GM13977 (cell line): ENCODE measurements around the gene DISC1.

Source experiments
- DNase-seq: peaks from one replicate; pipeline ENCODE4 v3.0.0; 2012; ENCODE audit warnings: low spot score
- CTCF ChIP-seq: IDR thresholded peaks from 2 replicates; pipeline ENCODE4 v1.5.1; 2012; ENCODE audit warnings: mild to moderate bottlenecking, control low read depth; ENCODE audit not compliant: insufficient read depth; ENCODE audit errors: extremely low read depth, missing control alignments
- in situ Hi-C: fragments of 300-500 bp; cut with MboI; formaldehyde crosslinking; loops from one replicate; pipeline ENCODE4 v1.12.0; 2022; ENCODE audit warnings: low sequenced_read_pairs, low pct_unique_long_range_greater_than_20kb, mixed read lengths, inconsistent platforms; ENCODE audit not compliant: unreplicated experiment

DISC1 gene

GRCh38 chr1:231694465-231695077, 68.0 kb downstream of the DISC1 start:
- in situ Hi-C loops = no loop called here
- no peak for DNase-seq
- no peak for TF ChIP-seq CTCF

- no peak for DNase-seq
- TF ChIP-seq CTCF = no peak
- in situ Hi-C loops = no loop called here
Measured at GRCh38 chr1:231695439-231696255, 69.1 kb downstream of the DISC1 start.

- in situ Hi-C loops = no loop called here
- no peak for TF ChIP-seq CTCF
- DNase-seq = no peak
Measured at GRCh38 chr1:231699784-231700183, 73.2 kb downstream of the DISC1 start.

- no peak for DNase-seq
- in situ Hi-C loops = no loop called here
- TF ChIP-seq CTCF = no peak
Measured at GRCh38 chr1:231701306-231701705, 74.7 kb downstream of the DISC1 start.

GRCh38 chr1:231702331-231702730, 75.7 kb downstream of the DISC1 start:
- TF ChIP-seq CTCF = no peak
- no peak for DNase-seq
- in situ Hi-C loops = no loop called here

- TF ChIP-seq CTCF = no peak
- DNase-seq = no peak
Measured at GRCh38 chr1:231702804-231703203, 76.2 kb downstream of the DISC1 start.

More at GRCh38 chr1:231702804-231703203, 76.2 kb downstream of the DISC1 start:
- in situ Hi-C loops = no loop called here
